Type B pancreatic cell (in vitro differentiated cells): ENCODE results near the gene SLC5A2. TPM values are rescaled to one million over a fixed set of nuclear protein-coding genes. Genes with fewer than 3 reads are reported as not detected.
"Not testable (repeated sequence)": the region's sequence is repeated elsewhere in the genome, so short reads cannot be mapped to it uniquely, and the experiment has no call there.

Experiments
- DNase-seq: peaks from one replicate; pipeline ENCODE4 v3.0.0; 2021; ENCODE audit warnings: mixed read lengths; ENCODE audit not compliant: unreplicated experiment; ENCODE audit errors: extremely low spot score
- H3K27ac Mint-ChIP-seq: 2 replicates; pipeline ENCODE4 v1.8.0; 2021; ENCODE audit warnings: mild to moderate bottlenecking, mixed read lengths
- H3K27me3 Mint-ChIP-seq: 2 replicates; pipeline ENCODE4 v1.8.0; 2021; ENCODE audit warnings: mixed read lengths
- H3K36me3 Mint-ChIP-seq: 2 replicates; pipeline ENCODE4 v1.8.0; 2021; ENCODE audit warnings: mixed read lengths
- H3K4me1 Mint-ChIP-seq: one replicate; pipeline ENCODE4 v1.8.0; 2021; ENCODE audit warnings: mixed read lengths; ENCODE audit not compliant: unreplicated experiment
- H3K4me3 Mint-ChIP-seq: 2 replicates; pipeline ENCODE4 v1.8.0; 2021; ENCODE audit warnings: mild to moderate bottlenecking, mixed read lengths
- H3K9me3 Mint-ChIP-seq: 2 replicates; pipeline ENCODE4 v1.8.0; 2021; ENCODE audit warnings: mixed read lengths
- CTCF ChIP-seq: fragments of 200-600 bp; sonication (generic); conservative IDR thresholded peaks from 2 replicates; pipeline ENCODE4 v1.5.0; 2021; ENCODE audit warnings: antibody characterized with exemption, mild to moderate bottlenecking
- total RNA-seq: library from RNA; stranded (reverse); gene quantifications from 2 replicates; pipeline ENCODE4 v1.2.1, GENCODE V29; 2021; ENCODE audit warnings: low replicate concordance

Gene SLC5A2
- total RNA-seq, 1 donor from 2014 or later: 0.41 TPM

- no peak for TF ChIP-seq CTCF
- H3K27ac Mint-ChIP-seq: no peak overlapping the region
- DNase-seq: no peak
- H3K9me3 Mint-ChIP-seq: no peaks in the 10 kb centered on the region
- H3K27me3 Mint-ChIP-seq: peaks cover 3% of the 10 kb centered on the region
- H3K4me3 Mint-ChIP-seq: no peak overlapping the region
- H3K4me1 Mint-ChIP-seq: peaks cover 5% of the 10 kb centered on the region
- no peaks in the 10 kb centered on the region for H3K36me3 Mint-ChIP-seq
These were observed 43.4 kb upstream of the SLC5A2 start for GRCh38 chr16:31439519-31439918.

- Mint-ChIP-seq H3K4me1 (peaks cover 5% of the 10 kb centered on the region), H3K27ac (no peak overlapping the region), H3K4me3 (peak overlapping the region; percentile 2), H3K36me3 (no peaks in the 10 kb centered on the region), H3K9me3 (no peaks in the 10 kb centered on the region), H3K27me3 (peaks cover 8% of the 10 kb centered on the region)
- TF ChIP-seq CTCF: no peak
- no peak for DNase-seq
These were observed 42.3 kb upstream of the SLC5A2 start for GRCh38 chr16:31440516-31441184.

- TF ChIP-seq CTCF: no peak
- peak overlapping the region; percentile 86 for H3K4me3 Mint-ChIP-seq
- H3K9me3 Mint-ChIP-seq: no peaks in the 10 kb centered on the region
- H3K27ac Mint-ChIP-seq: peak overlapping the region; percentile 50
- H3K4me1 Mint-ChIP-seq: peaks cover 5% of the 10 kb centered on the region
- H3K36me3 Mint-ChIP-seq: no peaks in the 10 kb centered on the region
- peaks cover 8% of the 10 kb centered on the region for H3K27me3 Mint-ChIP-seq
- DNase-seq: no peak
These were observed 41.0 kb upstream of the SLC5A2 start for GRCh38 chr16:31441956-31442355.

- H3K4me1 Mint-ChIP-seq, H3K27ac Mint-ChIP-seq, H3K9me3 Mint-ChIP-seq, H3K4me3 Mint-ChIP-seq, H3K36me3 Mint-ChIP-seq, H3K27me3 Mint-ChIP-seq, DNase-seq: not testable (repeated sequence)
These were observed 37.0 kb upstream of the SLC5A2 start for GRCh38 chr16:31445931-31446330.

GRCh38 chr16:31451201-31451600, 31.7 kb upstream of the SLC5A2 start:
- DNase-seq: no peak
- no peaks in the 10 kb centered on the region for H3K27me3 Mint-ChIP-seq
- H3K9me3 Mint-ChIP-seq: no peaks in the 10 kb centered on the region
- no peak overlapping the region for H3K27ac Mint-ChIP-seq
- TF ChIP-seq CTCF: no peak
- no peak overlapping the region for H3K4me3 Mint-ChIP-seq
- H3K4me1 Mint-ChIP-seq: peaks cover 22% of the 10 kb centered on the region
- no peaks in the 10 kb centered on the region for H3K36me3 Mint-ChIP-seq

- Mint-ChIP-seq H3K9me3 (no peaks in the 10 kb centered on the region), H3K4me3 (peak overlapping the region; percentile 27), H3K27ac (peak overlapping the region; percentile 36), H3K36me3 (no peaks in the 10 kb centered on the region), H3K4me1 (peaks cover 22% of the 10 kb centered on the region), H3K27me3 (no peaks in the 10 kb centered on the region)
- no peak for DNase-seq
- TF ChIP-seq CTCF: peak; percentile 76
These were observed 31.1 kb upstream of the SLC5A2 start for GRCh38 chr16:31451681-31452351.
